Measurements from ENCODE around the gene COL13A1. TPM values are rescaled to one million over a fixed set of nuclear protein-coding genes. Genes with fewer than 3 reads are reported as not detected.
A peak's percentile ranks its signal among the peaks of the same experiment; 100 is the strongest.

COL13A1 gene
- total RNA-seq, 1 experiment from 2014 or later, result 3.6 TPM

- no peak overlapping the region for H2BK15ac ChIP-seq (ENCODE audit: low read depth, low read length)
- H3K36me3 Mint-ChIP-seq (ENCODE audit: insufficient read depth in 1 of 3, low read depth in 3 of 3), result peaks cover 0 to 3% (median 0%) of the 10 kb centered on the region in 3 experiments; a peak in 3 of 7 replicates
Observed at GRCh38 chr10:69791812-69792211, 9.9 kb upstream of the COL13A1 start.

More at GRCh38 chr10:69791812-69792211, 9.9 kb upstream of the COL13A1 start:
- Histone ChIP-seq H3K9ac (ENCODE audit: extremely low read depth, insufficient read length, low read length) (no peak overlapping the region), H2BK20ac (ENCODE audit: low read depth, low read length, poor library complexity, severe bottlenecking) (no peak overlapping the region), H3K27me3 (ENCODE audit: insufficient read depth, low read length) (no peaks in the 10 kb centered on the region), H3K14ac (ENCODE audit: insufficient read depth, low read length) (no peak overlapping the region; the same call in 1 of the 2 replicates), H3K56ac (ENCODE audit: insufficient read length, low read depth, low read length) (no peak overlapping the region), H4K20me1 (ENCODE audit: control insufficient read depth, insufficient read depth, insufficient read length) (no peaks in the 10 kb centered on the region), H3K9me3 (ENCODE audit: control insufficient read depth, low read depth, low read length) (peaks cover 10% of the 10 kb centered on the region), H2BK5ac (ENCODE audit: insufficient read length, low read length) (no peak overlapping the region), H3K4me2 (ENCODE audit: insufficient read depth, insufficient read length, low read length) (no peak overlapping the region), H4K5ac (ENCODE audit: insufficient read length, low read depth, low read length) (peak overlapping the region; percentile 33), H2AFZ (ENCODE audit: low read length) (no peak overlapping the region), H3K4me1 (ENCODE audit: insufficient read depth, low read length) (no peaks in the 10 kb centered on the region), H3K18ac (ENCODE audit: insufficient read length, low read depth, low read length) (no peak overlapping the region), H3K4ac (ENCODE audit: low read depth, low read length) (no peak overlapping the region), H4K8ac (replicated peaks; ENCODE audit: insufficient read length, low read depth, low read length) (no peak overlapping the region), H2BK12ac (ENCODE audit: insufficient read length, low read depth, low read length) (no peak overlapping the region), H2BK120ac (ENCODE audit: low read depth, low read length, poor library complexity, severe bottlenecking) (no peak overlapping the region), H3K23me2 (ENCODE audit: insufficient read length, low read depth, low read length, poor library complexity, severe bottlenecking) (no peaks in the 10 kb centered on the region), H4K91ac (ENCODE audit: insufficient read length, low read depth, low read length) (peak overlapping the region; percentile 65), H3K79me1 (ENCODE audit: insufficient read depth, low read depth, low read length, poor library complexity, severe bottlenecking) (no peaks in the 10 kb centered on the region), H3K79me2 (ENCODE audit: insufficient read depth, low read length) (no peaks in the 10 kb centered on the region), H3K23ac (ENCODE audit: insufficient read length, low read depth, low read length) (no peak overlapping the region), H3T11ph (ENCODE audit: low read length) (no peak overlapping the region), H2AK5ac (ENCODE audit: insufficient read length, low read length) (no peak overlapping the region), H3K27ac (ENCODE audit: insufficient read length, low read depth, low read length) (no peak overlapping the region)
- Mint-ChIP-seq H3K27ac (no peak overlapping the region), H3K9me3 (peaks cover 0 to 11% of the 10 kb centered on the region in 2 experiments; a peak in 4 of 5 replicates), H3K4me3 (no peak overlapping the region), H3K27me3 (ENCODE audit: low read depth) (peaks cover 33% of the 10 kb centered on the region), H3K4me1 (peaks cover 0 to 14% of the 10 kb centered on the region in 2 experiments; a peak in 2 of 4 replicates)
- WGBS (ENCODE audit: extremely low coverage, insufficient read length, low lambda C conversion rate), result no CpG with 5 or more reads among the region's 5 CpGs
- TF ChIP-seq CTCF (conservative IDR thresholded peaks at IDR 0.05), result no peak
- DNase-seq, result no peak

Data from H9 (cell line).